ENCODE data around the gene ZNF768. TPM values are rescaled to one million over a fixed set of nuclear protein-coding genes. Genes with fewer than 3 reads are reported as not detected.
"Not testable (repeated sequence)": the region's sequence is repeated elsewhere in the genome, so short reads cannot be mapped to it uniquely, and the experiment has no call there.

ZNF768 gene
- total RNA-seq, 4 donors from 2014 or later, result 41.3 to 87.8 (median 50.9) TPM

DNA sequence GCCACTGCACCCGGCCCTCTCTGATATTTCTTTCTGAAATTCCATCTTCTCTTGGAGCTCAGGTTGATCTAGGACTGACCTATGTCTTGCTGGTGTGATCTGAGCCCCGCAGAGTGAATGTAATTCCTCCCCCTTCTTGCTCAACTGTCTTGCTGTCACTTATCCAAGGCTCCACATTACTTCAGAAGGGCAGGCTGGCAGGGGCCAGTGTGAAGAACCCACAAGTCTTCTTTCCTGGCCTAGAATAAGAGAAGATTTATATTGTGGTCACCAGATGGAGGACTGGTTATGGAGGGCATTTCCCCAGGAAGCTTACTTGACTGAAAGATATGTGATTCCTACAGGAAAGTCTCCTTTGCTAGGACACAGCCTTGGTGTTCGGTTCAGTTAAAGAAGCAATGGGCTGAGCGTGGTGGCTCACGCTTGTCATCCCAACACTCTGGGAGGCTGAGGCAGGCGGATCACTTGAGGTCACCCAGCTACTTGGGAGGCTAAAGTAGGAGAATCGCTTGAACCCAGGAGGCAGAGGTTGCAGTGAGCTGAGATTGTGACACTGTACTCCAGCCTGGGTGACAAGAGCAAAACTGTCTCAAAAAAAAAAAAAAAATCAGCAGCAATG is 40.4 kb downstream of the ZNF768 start:
- TF ChIP-seq POLR2A (IDR thresholded peaks at IDR 0.05) (no peak), EP300 (IDR thresholded peaks at IDR 0.05) (no peak), POLR2AphosphoS5 (IDR thresholded peaks at IDR 0.05) (no peak)
- TF ChIP-seq, protein P1, sequence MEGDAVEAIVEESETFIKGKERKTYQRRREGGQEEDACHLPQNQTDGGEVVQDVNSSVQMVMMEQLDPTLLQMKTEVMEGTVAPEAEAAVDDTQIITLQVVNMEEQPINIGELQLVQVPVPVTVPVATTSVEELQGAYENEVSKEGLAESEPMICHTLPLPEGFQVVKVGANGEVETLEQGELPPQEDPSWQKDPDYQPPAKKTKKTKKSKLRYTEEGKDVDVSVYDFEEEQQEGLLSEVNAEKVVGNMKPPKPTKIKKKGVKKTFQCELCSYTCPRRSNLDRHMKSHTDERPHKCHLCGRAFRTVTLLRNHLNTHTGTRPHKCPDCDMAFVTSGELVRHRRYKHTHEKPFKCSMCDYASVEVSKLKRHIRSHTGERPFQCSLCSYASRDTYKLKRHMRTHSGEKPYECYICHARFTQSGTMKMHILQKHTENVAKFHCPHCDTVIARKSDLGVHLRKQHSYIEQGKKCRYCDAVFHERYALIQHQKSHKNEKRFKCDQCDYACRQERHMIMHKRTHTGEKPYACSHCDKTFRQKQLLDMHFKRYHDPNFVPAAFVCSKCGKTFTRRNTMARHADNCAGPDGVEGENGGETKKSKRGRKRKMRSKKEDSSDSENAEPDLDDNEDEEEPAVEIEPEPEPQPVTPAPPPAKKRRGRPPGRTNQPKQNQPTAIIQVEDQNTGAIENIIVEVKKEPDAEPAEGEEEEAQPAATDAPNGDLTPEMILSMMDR (IDR thresholded peaks at IDR 0.05), result no peak
- no peak overlapping the region for H3K4me3 ChIP-seq
- H3K36me3 ChIP-seq, result no peaks in the 10 kb centered on the region
- H3K9me3 ChIP-seq, result no peaks in the 10 kb centered on the region
- no peak for ATAC-seq
- H3K27me3 ChIP-seq, result peaks cover 19% of the 10 kb centered on the region
- WGBS, 2 donors (ENCODE audit: low coverage in 1 of 2), result 84 to 100% methylated on average over 4 to 5 of the region's 7 CpGs
- H3K4me1 ChIP-seq, result no peaks in the 10 kb centered on the region
- no peak overlapping the region for H3K27ac ChIP-seq

DNA sequence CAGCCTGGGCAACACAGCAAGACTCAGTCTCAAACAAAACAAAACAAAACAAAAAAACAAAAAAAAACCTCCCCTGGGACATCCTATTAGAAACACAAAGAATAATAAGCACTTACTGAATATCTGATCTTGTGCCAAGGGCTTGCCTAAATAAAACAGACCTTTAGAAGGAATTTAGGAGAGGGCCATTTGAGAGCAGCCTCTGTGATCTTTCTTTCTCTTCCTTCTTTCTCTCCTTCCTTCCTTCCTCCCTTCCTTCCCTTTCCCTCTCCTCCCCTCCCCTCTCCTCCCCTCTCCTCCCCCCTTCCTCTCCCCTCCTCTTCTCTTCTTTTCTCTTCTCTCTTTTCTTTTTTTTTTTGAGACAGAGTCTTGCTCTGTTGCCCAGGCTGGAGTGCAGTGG is 41.5 kb downstream of the ZNF768 start:
- H3K27me3 ChIP-seq, result peaks cover 19% of the 10 kb centered on the region
- no peak overlapping the region for H3K4me3 ChIP-seq
- no peaks in the 10 kb centered on the region for H3K4me1 ChIP-seq
- no peaks in the 10 kb centered on the region for H3K9me3 ChIP-seq
- H3K36me3 ChIP-seq, result no peaks in the 10 kb centered on the region
- TF ChIP-seq, protein P1 (IDR thresholded peaks at IDR 0.05), result no peak
- no peak for TF ChIP-seq POLR2A (IDR thresholded peaks at IDR 0.05)
- TF ChIP-seq POLR2AphosphoS5 (IDR thresholded peaks at IDR 0.05), result no peak
- no peak for TF ChIP-seq EP300 (IDR thresholded peaks at IDR 0.05)
- H3K27ac ChIP-seq, result no peak overlapping the region
- no peak for ATAC-seq

DNA sequence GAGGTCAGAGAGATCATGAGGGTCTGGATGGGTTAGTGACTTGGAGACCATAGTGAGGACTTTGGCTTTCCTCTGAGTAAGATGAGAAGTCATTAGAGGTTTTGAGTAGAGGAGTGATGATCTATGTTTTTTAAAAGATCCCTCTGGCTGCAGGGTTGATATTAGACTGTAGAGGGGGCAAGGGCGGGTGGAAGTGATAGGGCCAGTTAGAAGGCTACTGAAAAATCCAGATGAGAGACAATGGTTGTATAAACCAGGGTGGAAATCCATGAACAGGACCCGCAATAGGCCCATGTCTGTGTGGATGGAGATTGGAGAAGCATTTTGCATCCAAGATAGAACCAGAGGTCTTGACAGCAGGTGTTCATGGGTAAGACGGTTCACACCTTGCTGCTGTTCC is 44.0 kb downstream of the ZNF768 start:
- H3K36me3 ChIP-seq, result no peaks in the 10 kb centered on the region
- no peak for ATAC-seq
- TF ChIP-seq POLR2AphosphoS5 (IDR thresholded peaks at IDR 0.05), result no peak
- TF ChIP-seq POLR2A (IDR thresholded peaks at IDR 0.05), result no peak
- no peak for TF ChIP-seq EP300 (IDR thresholded peaks at IDR 0.05)
- WGBS, 2 donors (ENCODE audit: low coverage in 1 of 2), result 70 to 89% methylated on average over 3 of the region's 3 CpGs
- peaks cover 11% of the 10 kb centered on the region for H3K27me3 ChIP-seq
- no peaks in the 10 kb centered on the region for H3K9me3 ChIP-seq
- H3K4me1 ChIP-seq, result no peaks in the 10 kb centered on the region
- no peak overlapping the region for H3K27ac ChIP-seq
- no peak overlapping the region for H3K4me3 ChIP-seq

GRCh38 chr16:30481381-30481780 is 45.0 kb downstream of the ZNF768 start:
- no peak overlapping the region for H3K4me3 ChIP-seq
- TF ChIP-seq EP300 (IDR thresholded peaks at IDR 0.05) (no peak), POLR2AphosphoS5 (IDR thresholded peaks at IDR 0.05) (no peak), POLR2A (IDR thresholded peaks at IDR 0.05) (no peak)
- TF ChIP-seq, protein P1 (IDR thresholded peaks at IDR 0.05), result no peak
- H3K9me3 ChIP-seq, result no peaks in the 10 kb centered on the region
- H3K27ac ChIP-seq, result no peak overlapping the region
- H3K4me1 ChIP-seq, result no peaks in the 10 kb centered on the region
- no peak for ATAC-seq
- 81 to 91% methylated on average over 3 to 5 of the region's 5 CpGs for WGBS, 2 donors (ENCODE audit: low coverage in 1 of 2)
- H3K27me3 ChIP-seq, result peaks cover 15% of the 10 kb centered on the region
- no peaks in the 10 kb centered on the region for H3K36me3 ChIP-seq

DNA sequence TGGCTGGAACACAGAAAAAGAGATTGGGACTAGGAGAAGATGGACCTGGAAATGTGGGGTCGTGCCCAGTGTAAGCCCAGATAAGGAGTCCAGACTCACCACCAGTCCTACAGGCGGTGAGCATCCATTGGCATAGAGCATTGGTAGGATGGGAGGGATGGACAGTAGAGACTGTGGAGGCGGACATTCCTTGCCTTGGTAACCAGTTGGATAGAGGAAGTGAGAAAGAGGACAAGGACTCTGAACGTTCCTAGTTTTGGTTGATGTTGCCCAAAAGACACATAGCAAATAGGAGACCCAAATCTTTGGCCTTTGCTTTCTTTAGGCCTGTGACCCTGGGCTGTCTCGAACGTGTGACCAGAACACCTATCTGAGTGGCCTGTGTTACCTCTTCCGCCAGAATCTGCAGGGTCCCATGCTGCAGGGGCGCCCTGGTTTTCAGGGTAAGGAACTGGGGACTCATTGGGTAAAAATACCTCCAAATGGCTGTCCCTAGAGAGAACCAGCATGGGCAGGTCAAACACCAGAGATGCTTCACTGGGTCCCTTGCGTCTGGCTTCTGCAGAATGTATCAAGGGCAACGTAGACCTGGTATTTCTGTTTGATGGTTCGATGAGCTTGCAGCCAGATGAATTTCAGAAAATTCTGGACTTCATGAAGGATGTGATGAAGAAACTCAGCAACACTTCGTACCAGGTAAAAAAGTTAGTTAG is 47.4 kb downstream of the ZNF768 start:
- WGBS, 2 donors (ENCODE audit: low coverage in 1 of 2), result 80 to 83% methylated on average over 6 to 8 of the region's 12 CpGs
- Histone ChIP-seq H3K27me3 (peaks cover 35% of the 10 kb centered on the region), H3K36me3 (no peaks in the 10 kb centered on the region), H3K9me3 (no peaks in the 10 kb centered on the region), H3K4me1 (no peaks in the 10 kb centered on the region), H3K4me3 (no peak overlapping the region), H3K27ac (no peak overlapping the region)
- no peak for ATAC-seq
- TF ChIP-seq EP300 (IDR thresholded peaks at IDR 0.05), result no peak
- TF ChIP-seq POLR2AphosphoS5 (IDR thresholded peaks at IDR 0.05), result no peak
- TF ChIP-seq, protein P1 (IDR thresholded peaks at IDR 0.05), result no peak
- no peak for TF ChIP-seq POLR2A (IDR thresholded peaks at IDR 0.05)

GRCh38 chr16:30477773-30478172 is 48.6 kb downstream of the ZNF768 start:
- not testable (repeated sequence) for ATAC-seq, H3K9me3 ChIP-seq, H3K4me3 ChIP-seq, H3K36me3 ChIP-seq, H3K27ac ChIP-seq, H3K4me1 ChIP-seq
- peaks cover 47% of the 10 kb centered on the region for H3K27me3 ChIP-seq
- 82 to 83% methylated on average over 2 to 3 of the region's 3 CpGs for WGBS, 2 donors (ENCODE audit: low coverage in 1 of 2)
